Left hindlimb (tissue), 1 donor: ENCODE data around the gene ABR.

Experiments
- DNase-seq: peaks from one replicate; pipeline ENCODE4 v3.0.0-alpha.2; 2018

ABR gene

GRCh38 chr17:1179818-1180742, at the start of gene ABR:
ABR (minus strand) TSS chr17:1179981; CDS start chr17:1179727, 254 bp downstream.
- DNase-seq: peak; percentile 61

GRCh38 chr17:1229349-1229899, 49.6 kb upstream of the ABR start:
- DNase-seq: peak; percentile 63

GRCh38 chr17:1228781-1229348, 49.1 kb upstream of the ABR start:
- DNase-seq: no peak

- DNase-seq: no peak
Observed at GRCh38 chr17:1227917-1228780, 48.4 kb upstream of the ABR start.

- no peak for DNase-seq
Observed at GRCh38 chr17:1227365-1227764, 47.6 kb upstream of the ABR start.

GRCh38 chr17:1226308-1226707, 46.5 kb upstream of the ABR start:
- no peak for DNase-seq

GRCh38 chr17:1224330-1224729, 44.5 kb upstream of the ABR start:
- no peak for DNase-seq

GRCh38 chr17:1223662-1224061, 43.9 kb upstream of the ABR start:
- no peak for DNase-seq

GRCh38 chr17:1222321-1222720, 42.5 kb upstream of the ABR start:
- no peak for DNase-seq

- DNase-seq: no peak
Observed at GRCh38 chr17:1221209-1221608, 41.4 kb upstream of the ABR start.

GRCh38 chr17:1220346-1220745, 40.6 kb upstream of the ABR start:
- DNase-seq: no peak

GRCh38 chr17:1217089-1217385, 37.3 kb upstream of the ABR start:
- DNase-seq: no peak

- DNase-seq: no peak
Observed at GRCh38 chr17:1216217-1217088, 36.7 kb upstream of the ABR start.

- no peak for DNase-seq
Observed at GRCh38 chr17:1212946-1213345, 33.2 kb upstream of the ABR start.

GRCh38 chr17:1211287-1211686, 31.5 kb upstream of the ABR start:
- DNase-seq: no peak

GRCh38 chr17:1208966-1209365, 29.2 kb upstream of the ABR start:
- DNase-seq: no peak

GRCh38 chr17:1206026-1206777, 26.4 kb upstream of the ABR start:
- DNase-seq: no peak

- no peak for DNase-seq
Observed at GRCh38 chr17:1203967-1204291, 24.1 kb upstream of the ABR start.

- DNase-seq: peak; percentile 73
Observed at GRCh38 chr17:1203111-1203966, 23.6 kb upstream of the ABR start.

GRCh38 chr17:1202291-1202690, 22.5 kb upstream of the ABR start:
- DNase-seq: no peak
